Amniotic stem cell (primary cell): ENCODE results near the gene PRR5.

Experiments used
- DNase-seq: peaks from one replicate; lab custom pipeline; 2025; lab: John Stamatoyannopoulos, UW

Gene PRR5

GRCh38 chr22:44718418-44718817 lies 16.4 kb downstream of the PRR5 start:
- no peak for DNase-seq

GRCh38 chr22:44719586-44720368 lies 17.8 kb downstream of the PRR5 start:
- DNase-seq, result no peak

GRCh38 chr22:44721213-44721612 lies 19.2 kb downstream of the PRR5 start:
- no peak for DNase-seq

GRCh38 chr22:44722611-44723010 lies 20.6 kb downstream of the PRR5 start:
- no peak for DNase-seq

- no peak for DNase-seq
These were observed 21.8 kb downstream of the PRR5 start for GRCh38 chr22:44723801-44724200.

- DNase-seq, result no peak
These were observed 22.4 kb downstream of the PRR5 start for GRCh38 chr22:44724416-44724815.

GRCh38 chr22:44724859-44725258 lies 22.9 kb downstream of the PRR5 start:
- DNase-seq, result no peak

GRCh38 chr22:44726439-44726838 lies 24.4 kb downstream of the PRR5 start:
- no peak for DNase-seq

GRCh38 chr22:44727148-44727547 lies 25.1 kb downstream of the PRR5 start:
- no peak for DNase-seq

GRCh38 chr22:44727709-44728108 lies 25.7 kb downstream of the PRR5 start:
- no peak for DNase-seq

- no peak for DNase-seq
These were observed 26.8 kb downstream of the PRR5 start for GRCh38 chr22:44728761-44729324.

GRCh38 chr22:44729391-44730021 lies 27.5 kb downstream of the PRR5 start:
- no peak for DNase-seq

- DNase-seq, result no peak
These were observed 28.0 kb downstream of the PRR5 start for GRCh38 chr22:44730022-44730393.

- DNase-seq, result no peak
These were observed 28.7 kb downstream of the PRR5 start for GRCh38 chr22:44730490-44731356.

GRCh38 chr22:44731357-44731970 lies 29.5 kb downstream of the PRR5 start:
- DNase-seq, result no peak

GRCh38 chr22:44732017-44732561 lies 30.1 kb downstream of the PRR5 start:
- no peak for DNase-seq

- DNase-seq, result no peak
These were observed 30.7 kb downstream of the PRR5 start for GRCh38 chr22:44732661-44733060.

GRCh38 chr22:44733426-44734106 lies 31.6 kb downstream of the PRR5 start:
- no peak for DNase-seq

GRCh38 chr22:44734278-44734677 lies 32.3 kb downstream of the PRR5 start:
- DNase-seq, result no peak

GRCh38 chr22:44734801-44735517 lies 33.0 kb downstream of the PRR5 start:
- no peak for DNase-seq
